Activated CD8-positive, alpha-beta T cell treated with anti-CD3 and anti-CD28 coated beads, Interleukin-2, amount 10 ng/mL, durations not matched to agents 7 days and 5 days (primary cell): ENCODE measurements around the gene NEK5. TPM values are rescaled to one million over a fixed set of nuclear protein-coding genes. Genes with fewer than 3 reads are reported as not detected.
"Not testable (repeated sequence)": the region's sequence is repeated elsewhere in the genome, so short reads cannot be mapped to it uniquely, and the experiment has no call there.

Experiments
- ATAC-seq: fragments of 150-1000 bp; cut with Tn5 transposase; one replicate; pipeline ENCODE4 v1.10.0; 2021; ENCODE audit warnings: moderate library complexity
- CTCF ChIA-PET: fragments of 350-600 bp; sonication (Branson Sonifier 250); formaldehyde crosslinking; loops from one replicate; lab custom pipeline; 2021; ENCODE audit warnings: antibody characterized with exemption; lab: Charles Lee
- POLR2A ChIA-PET: fragments of 350-600 bp; sonication (Branson Sonifier 250); formaldehyde crosslinking; loops from one replicate; lab custom pipeline; 2021; ENCODE audit warnings: antibody characterized with exemption; lab: Charles Lee
- DNase-seq: peaks from one replicate; pipeline ENCODE4 v3.0.0-alpha.2; 2020
- H3K27ac Mint-ChIP-seq: one replicate; pipeline ENCODE4 v1.8.0; 2021; ENCODE audit warnings: mild to moderate bottlenecking, mixed read lengths
- H3K27me3 Mint-ChIP-seq: one replicate; pipeline ENCODE4 v1.8.0; 2021; ENCODE audit warnings: low read depth, mixed read lengths
- H3K36me3 Mint-ChIP-seq: one replicate; pipeline ENCODE4 v1.8.0; 2021; ENCODE audit warnings: low read depth, mixed read lengths
- H3K4me1 Mint-ChIP-seq: one replicate; pipeline ENCODE4 v1.8.0; 2021; ENCODE audit warnings: low read depth, mixed read lengths
- H3K4me3 Mint-ChIP-seq: one replicate; pipeline ENCODE4 v1.8.0; 2021; ENCODE audit warnings: mild to moderate bottlenecking, mixed read lengths
- H3K9me3 Mint-ChIP-seq: one replicate; pipeline ENCODE4 v1.8.0; 2022; ENCODE audit warnings: mixed read lengths; ENCODE audit not compliant: insufficient read depth
- total RNA-seq, 2 experiments: library from RNA; stranded (reverse); gene quantifications; one replicate each; pipeline ENCODE4 v1.2.3, GENCODE V29; 2021

The NEK5 gene
- total RNA-seq, 2 experiments from 2014 or later = not detected

GRCh38 chr13:52053460-52053859 is 75.4 kb downstream of the NEK5 start:
- Mint-ChIP-seq H3K4me1 (no peaks in the 10 kb centered on the region), H3K27me3 (peaks cover 2% of the 10 kb centered on the region), H3K4me3 (no peak overlapping the region), H3K27ac (no peak overlapping the region), H3K36me3 (no peaks in the 10 kb centered on the region), H3K9me3 (no peaks in the 10 kb centered on the region)
- POLR2A ChIA-PET = no interaction called here
- ATAC-seq (no peak), DNase-seq (no peak)
- CTCF ChIA-PET = no interaction called here

- Mint-ChIP-seq H3K4me1 (no peaks in the 10 kb centered on the region), H3K27ac (no peak overlapping the region), H3K9me3 (no peaks in the 10 kb centered on the region), H3K4me3 (no peak overlapping the region), H3K27me3 (peaks cover 2% of the 10 kb centered on the region), H3K36me3 (no peaks in the 10 kb centered on the region)
- ChIA-PET POLR2A (interaction anchor here (0.6 kb wide), 1 partner anchor 21 kb away, joined by 3 read pairs; no protein-coding TSS in a partner anchor), CTCF (no interaction called here)
- no peak for DNase-seq
- no peak for ATAC-seq
Measured at GRCh38 chr13:52051400-52051799, 77.5 kb downstream of the NEK5 start.

- H3K4me3 Mint-ChIP-seq = no peak overlapping the region
- no peak for ATAC-seq
- H3K27ac Mint-ChIP-seq = no peak overlapping the region
- peaks cover 2% of the 10 kb centered on the region for H3K27me3 Mint-ChIP-seq
- ChIA-PET POLR2A (no interaction called here), CTCF (no interaction called here)
- H3K36me3 Mint-ChIP-seq = no peaks in the 10 kb centered on the region
- H3K9me3 Mint-ChIP-seq = no peaks in the 10 kb centered on the region
- H3K4me1 Mint-ChIP-seq = no peaks in the 10 kb centered on the region
- no peak for DNase-seq
Measured at GRCh38 chr13:52048516-52048915, 80.4 kb downstream of the NEK5 start.

GRCh38 chr13:52047463-52047862 is 81.4 kb downstream of the NEK5 start:
- Mint-ChIP-seq H3K9me3 (no peaks in the 10 kb centered on the region), H3K4me1 (no peaks in the 10 kb centered on the region), H3K36me3 (no peaks in the 10 kb centered on the region), H3K4me3 (no peak overlapping the region), H3K27ac (no peak overlapping the region), H3K27me3 (peaks cover 2% of the 10 kb centered on the region)
- CTCF ChIA-PET = no interaction called here
- DNase-seq = no peak
- no peak for ATAC-seq
- POLR2A ChIA-PET = no interaction called here

- Mint-ChIP-seq H3K27me3 (peaks cover 2% of the 10 kb centered on the region), H3K27ac (no peak overlapping the region), H3K4me3 (no peak overlapping the region), H3K4me1 (no peaks in the 10 kb centered on the region), H3K9me3 (peaks cover 10% of the 10 kb centered on the region), H3K36me3 (peaks cover 2% of the 10 kb centered on the region)
- ATAC-seq (no peak), DNase-seq (no peak)
- ChIA-PET CTCF (no interaction called here), POLR2A (no interaction called here)
Measured at GRCh38 chr13:52043675-52044074, 85.2 kb downstream of the NEK5 start.

GRCh38 chr13:52036037-52036436 is 92.8 kb downstream of the NEK5 start:
- peaks cover 5% of the 10 kb centered on the region for H3K9me3 Mint-ChIP-seq
- ATAC-seq (no peak), DNase-seq (no peak)
- POLR2A ChIA-PET = no interaction called here
- CTCF ChIA-PET = no interaction called here
- no peaks in the 10 kb centered on the region for H3K27me3 Mint-ChIP-seq
- H3K27ac Mint-ChIP-seq = no peak overlapping the region
- peaks cover 2% of the 10 kb centered on the region for H3K36me3 Mint-ChIP-seq
- H3K4me1 Mint-ChIP-seq = no peaks in the 10 kb centered on the region
- H3K4me3 Mint-ChIP-seq = no peak overlapping the region

- ChIA-PET POLR2A (no interaction called here), CTCF (interaction anchor here (1.7 kb wide), 1 partner anchor 92 kb away, joined by 4 read pairs; no protein-coding TSS in a partner anchor)
- Mint-ChIP-seq H3K4me1 (peaks cover 5% of the 10 kb centered on the region), H3K36me3 (peaks cover 5% of the 10 kb centered on the region), H3K4me3 (no peak overlapping the region), H3K27ac (no peak overlapping the region), H3K27me3 (no peaks in the 10 kb centered on the region), H3K9me3 (no peaks in the 10 kb centered on the region)
- no peak for DNase-seq
- ATAC-seq = no peak
Measured at GRCh38 chr13:52034616-52035226, 94.2 kb downstream of the NEK5 start.

- ChIA-PET CTCF (interaction anchor here (1.2 to 1.7 kb wide), 2 partner anchors 17 to 94 kb away, joined by 4 read pairs; no protein-coding TSS in a partner anchor), POLR2A (no interaction called here)
- H3K4me3 Mint-ChIP-seq = no peak overlapping the region
- ATAC-seq (no peak), DNase-seq (no peak)
- H3K36me3 Mint-ChIP-seq = peaks cover 20% of the 10 kb centered on the region
- peaks cover 5% of the 10 kb centered on the region for H3K4me1 Mint-ChIP-seq
- H3K27me3 Mint-ChIP-seq = no peaks in the 10 kb centered on the region
- no peaks in the 10 kb centered on the region for H3K9me3 Mint-ChIP-seq
- H3K27ac Mint-ChIP-seq = no peak overlapping the region
Measured at GRCh38 chr13:52033039-52033438, 95.8 kb downstream of the NEK5 start.

- POLR2A ChIA-PET = interaction anchor here (0.5 kb wide), 1 partner anchor 20 kb away, joined by 3 read pairs; no protein-coding TSS in a partner anchor
- DNase-seq, H3K27ac Mint-ChIP-seq, CTCF ChIA-PET, H3K27me3 Mint-ChIP-seq, H3K9me3 Mint-ChIP-seq, H3K4me1 Mint-ChIP-seq, H3K4me3 Mint-ChIP-seq, ATAC-seq: not testable (repeated sequence)
- H3K36me3 Mint-ChIP-seq = peaks cover 42% of the 10 kb centered on the region
Measured at GRCh38 chr13:52030401-52030800, 98.5 kb downstream of the NEK5 start.

- no peak for DNase-seq
- no peak for ATAC-seq
- Mint-ChIP-seq H3K9me3 (no peaks in the 10 kb centered on the region), H3K4me1 (peaks cover 5% of the 10 kb centered on the region), H3K4me3 (no peak overlapping the region), H3K27me3 (no peaks in the 10 kb centered on the region), H3K36me3 (peaks cover 50% of the 10 kb centered on the region), H3K27ac (no peak overlapping the region)
- ChIA-PET POLR2A (no interaction called here), CTCF (no interaction called here)
Measured at GRCh38 chr13:52029569-52029968, 99.3 kb downstream of the NEK5 start.

GRCh38 chr13:52027832-52028231 is 101.0 kb downstream of the NEK5 start:
- no peaks in the 10 kb centered on the region for H3K27me3 Mint-ChIP-seq
- H3K9me3 Mint-ChIP-seq = no peaks in the 10 kb centered on the region
- no peak for ATAC-seq
- DNase-seq = no peak
- CTCF ChIA-PET = interaction anchor here (0.7 kb wide), 1 partner anchor 469 kb away, joined by 3 read pairs; no protein-coding TSS in a partner anchor
- no peak overlapping the region for H3K27ac Mint-ChIP-seq
- POLR2A ChIA-PET = no interaction called here
- peaks cover 60% of the 10 kb centered on the region for H3K36me3 Mint-ChIP-seq
- peaks cover 5% of the 10 kb centered on the region for H3K4me1 Mint-ChIP-seq
- no peak overlapping the region for H3K4me3 Mint-ChIP-seq

- H3K27me3 Mint-ChIP-seq = no peaks in the 10 kb centered on the region
- ATAC-seq (no peak), DNase-seq (no peak)
- no peaks in the 10 kb centered on the region for H3K9me3 Mint-ChIP-seq
- POLR2A ChIA-PET = no interaction called here
- peaks cover 69% of the 10 kb centered on the region for H3K36me3 Mint-ChIP-seq
- peaks cover 5% of the 10 kb centered on the region for H3K4me1 Mint-ChIP-seq
- no peak overlapping the region for H3K4me3 Mint-ChIP-seq
- no peak overlapping the region for H3K27ac Mint-ChIP-seq
- CTCF ChIA-PET = no interaction called here
Measured at GRCh38 chr13:52026246-52026626, 102.6 kb downstream of the NEK5 start.
